Prostate gland (tissue), 2 donors: ENCODE measurements around the gene LHX5.

Source experiments
- POLR2AphosphoS5 ChIP-seq: sonication (generic); formaldehyde crosslinking; IDR thresholded peaks from one replicate; pipeline ENCODE4 v1.6.1; 2017; ENCODE audit warnings: antibody characterized with exemption
- TF ChIP-seq, protein P1 (sequence below), 4 experiments: fragments of 200-600 bp in 2 of 4; fragments of 450-650 bp in 2 of 4; sonication (generic) in 2 of 4; IDR thresholded peaks; 1 replicate in 3 of 4; 2 replicates in 1 of 4; pipeline ENCODE4 v1.5.1; 2016 to 2019; ENCODE audit warnings: antibody characterized with exemption in 4 of 4, mild to moderate bottlenecking in 2 of 4, moderate library complexity in 2 of 4

DNA sequence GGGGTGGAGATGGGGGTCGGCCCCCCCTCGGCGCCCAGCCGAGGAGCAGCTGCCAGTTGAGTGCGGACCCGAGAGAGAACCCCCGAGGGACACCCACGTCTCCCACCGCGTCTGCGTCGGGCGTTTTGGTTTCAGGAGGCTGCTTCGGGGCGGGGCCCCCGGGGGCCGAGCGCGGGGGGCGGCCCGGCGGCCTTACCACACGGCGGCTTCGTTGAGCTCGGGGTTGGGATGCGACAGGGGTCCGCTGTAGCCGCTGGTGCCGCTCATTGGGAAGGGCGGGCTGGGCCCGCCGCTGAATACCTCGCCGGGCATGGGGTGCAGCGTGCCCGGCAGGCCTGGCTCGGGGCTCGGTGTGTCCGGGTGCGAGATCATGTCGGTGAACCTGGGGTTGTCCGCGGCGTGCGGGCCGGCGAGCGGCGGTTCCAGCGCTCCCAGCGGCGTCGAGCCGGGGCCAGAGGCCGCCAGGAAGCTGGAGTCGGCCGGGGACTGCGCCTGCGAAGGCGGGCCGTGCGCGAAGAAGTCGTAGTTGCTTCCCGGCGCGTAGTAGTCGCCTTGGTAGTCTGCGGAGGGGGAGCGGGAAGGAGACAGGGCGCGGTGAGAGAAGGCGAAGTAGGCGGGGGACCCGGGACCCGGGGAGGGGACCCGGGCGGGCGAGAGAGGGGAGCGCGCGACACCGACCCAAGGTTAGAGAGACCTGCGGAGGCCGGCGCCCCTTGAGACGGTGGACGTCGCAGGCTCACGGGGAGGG lies 8.5 kb downstream of the LHX5 start:
- TF ChIP-seq, protein P1, sequence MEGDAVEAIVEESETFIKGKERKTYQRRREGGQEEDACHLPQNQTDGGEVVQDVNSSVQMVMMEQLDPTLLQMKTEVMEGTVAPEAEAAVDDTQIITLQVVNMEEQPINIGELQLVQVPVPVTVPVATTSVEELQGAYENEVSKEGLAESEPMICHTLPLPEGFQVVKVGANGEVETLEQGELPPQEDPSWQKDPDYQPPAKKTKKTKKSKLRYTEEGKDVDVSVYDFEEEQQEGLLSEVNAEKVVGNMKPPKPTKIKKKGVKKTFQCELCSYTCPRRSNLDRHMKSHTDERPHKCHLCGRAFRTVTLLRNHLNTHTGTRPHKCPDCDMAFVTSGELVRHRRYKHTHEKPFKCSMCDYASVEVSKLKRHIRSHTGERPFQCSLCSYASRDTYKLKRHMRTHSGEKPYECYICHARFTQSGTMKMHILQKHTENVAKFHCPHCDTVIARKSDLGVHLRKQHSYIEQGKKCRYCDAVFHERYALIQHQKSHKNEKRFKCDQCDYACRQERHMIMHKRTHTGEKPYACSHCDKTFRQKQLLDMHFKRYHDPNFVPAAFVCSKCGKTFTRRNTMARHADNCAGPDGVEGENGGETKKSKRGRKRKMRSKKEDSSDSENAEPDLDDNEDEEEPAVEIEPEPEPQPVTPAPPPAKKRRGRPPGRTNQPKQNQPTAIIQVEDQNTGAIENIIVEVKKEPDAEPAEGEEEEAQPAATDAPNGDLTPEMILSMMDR (IDR thresholded peaks at IDR 0.05) = no peak
- TF ChIP-seq POLR2AphosphoS5 = no peak
